Panc1 (cell line): Measurements from ENCODE around the gene CROCC2. TPM values are rescaled to one million over a fixed set of nuclear protein-coding genes. Genes with fewer than 3 reads are reported as not detected.
A peak's percentile ranks its signal among the peaks of the same experiment; 100 is the strongest.

Experiments
- ATAC-seq: fragments of 200-7000 bp; cut with Tn5 transposase; 2 replicates; pipeline ENCODE4 v1.9.1; 2020; ENCODE audit warnings: mild to moderate bottlenecking, moderate library complexity
- BruUV-seq: library from RNA; stranded (reverse); fragments of 400-500 nt; replicated peaks from 2 replicates; lab custom pipeline; 2021; lab: Mats Ljungman, UMichigan
- CTCF ChIA-PET: fragments of 300-600 bp; sonication (Branson Sonifier 250); formaldehyde crosslinking; loops from one replicate; lab custom pipeline; 2022; ENCODE audit warnings: antibody characterized with exemption; lab: Charles Lee
- POLR2A ChIA-PET: fragments of 300-600 bp; sonication (Branson Sonifier 250); formaldehyde crosslinking; loops from one replicate; lab custom pipeline; 2022; ENCODE audit warnings: antibody characterized with exemption; lab: Charles Lee
- DNase-seq: peaks from one replicate; pipeline ENCODE4 v3.0.0-alpha.2; 2010; ENCODE audit warnings: low read depth, low spot score
- H3K27ac ChIP-seq: 2 replicates; pipeline ENCODE4 v1.5.1; 2011; ENCODE audit warnings: mild to moderate bottlenecking, low read length, inconsistent platforms
- H3K27me3 ChIP-seq: fragments of 200-500 bp; sonication (Bioruptor generic); 2 replicates; pipeline ENCODE4 v1.6.0; 2014; ENCODE audit warnings: low read length, inconsistent platforms; ENCODE audit not compliant: control insufficient read depth, insufficient read depth
- H3K36me3 ChIP-seq: fragments of 200-500 bp; sonication (Bioruptor generic); 2 replicates; pipeline ENCODE4 v1.5.1; 2014; ENCODE audit warnings: inconsistent platforms, mild to moderate bottlenecking, low read length, moderate library complexity; ENCODE audit not compliant: control insufficient read depth, insufficient read depth
- H3K4me1 ChIP-seq: 2 replicates; pipeline ENCODE4 v1.5.1; 2011; ENCODE audit warnings: inconsistent platforms, mild to moderate bottlenecking, low read length, moderate library complexity; ENCODE audit not compliant: control insufficient read depth, insufficient read depth
- H3K4me3 ChIP-seq, 2 experiments: 2 replicates each; pipeline ENCODE4 v1.5.1; 2011 to 2012; ENCODE audit warnings: low read depth in 2 of 2, low read length in 2 of 2, mild to moderate bottlenecking in 2 of 2, inconsistent platforms in 1 of 2, moderate library complexity in 1 of 2
- H3K9me3 ChIP-seq: fragments of 200-500 bp; sonication (Bioruptor generic); 2 replicates; pipeline ENCODE4 v1.5.1; 2014; ENCODE audit warnings: low read depth, mild to moderate bottlenecking, inconsistent platforms, low read length, moderate library complexity; ENCODE audit not compliant: control insufficient read depth, insufficient read depth
- POLR2AphosphoS5 ChIP-seq: IDR thresholded peaks from 2 replicates; pipeline ENCODE4 v1.6.1; 2012; ENCODE audit warnings: mild to moderate bottlenecking, low read depth, low read length, moderate library complexity
- SIN3A ChIP-seq: IDR thresholded peaks from 2 replicates; pipeline ENCODE4 v1.6.1; 2012; ENCODE audit warnings: low read depth, mild to moderate bottlenecking, low read length, moderate library complexity, borderline replicate concordance; ENCODE audit not compliant: insufficient read depth
- TCF7L2 ChIP-seq: IDR thresholded peaks from 2 replicates; pipeline ENCODE4 v1.6.1; 2011; ENCODE audit warnings: mild to moderate bottlenecking, low read depth, low read length, inconsistent platforms
- in situ Hi-C: cut with HindIII; loops from 2 replicates; pipeline ENCODE4 v1.10.0; 2016; ENCODE audit warnings: low sequenced_read_pairs, low pct_unique_long_range_greater_than_20kb
- intact Hi-C: fragments of 100-400 bp; cut with micrococcal nuclease; formaldehyde crosslinking; loops from one replicate; pipeline ENCODE4 v1.10.0; 2022; ENCODE audit not compliant: unreplicated experiment
- total RNA-seq: library from RNA; stranded (reverse); gene quantifications from one replicate; pipeline ENCODE4 v1.2.1, GENCODE V29; 2021; ENCODE audit not compliant: unreplicated experiment
- TF ChIP-seq, protein P1 (sequence below), 2 experiments: IDR thresholded peaks; 2 replicates each; pipeline ENCODE4 v1.6.1; 2011 to 2012; ENCODE audit warnings: low read depth in 2 of 2, control low read depth in 1 of 2, low read length in 1 of 2, mild to moderate bottlenecking in 1 of 2, moderate library complexity in 1 of 2; ENCODE audit not compliant: insufficient read depth in 1 of 2
- TF ChIP-seq, protein P2 (sequence below): fragments of 450-650 bp; IDR thresholded peaks from 2 replicates; pipeline ENCODE4 v1.5.1; 2017; ENCODE audit warnings: mild to moderate bottlenecking

Gene CROCC2
- total RNA-seq, 1 experiment from 2014 or later = 0.23 TPM

DNA sequence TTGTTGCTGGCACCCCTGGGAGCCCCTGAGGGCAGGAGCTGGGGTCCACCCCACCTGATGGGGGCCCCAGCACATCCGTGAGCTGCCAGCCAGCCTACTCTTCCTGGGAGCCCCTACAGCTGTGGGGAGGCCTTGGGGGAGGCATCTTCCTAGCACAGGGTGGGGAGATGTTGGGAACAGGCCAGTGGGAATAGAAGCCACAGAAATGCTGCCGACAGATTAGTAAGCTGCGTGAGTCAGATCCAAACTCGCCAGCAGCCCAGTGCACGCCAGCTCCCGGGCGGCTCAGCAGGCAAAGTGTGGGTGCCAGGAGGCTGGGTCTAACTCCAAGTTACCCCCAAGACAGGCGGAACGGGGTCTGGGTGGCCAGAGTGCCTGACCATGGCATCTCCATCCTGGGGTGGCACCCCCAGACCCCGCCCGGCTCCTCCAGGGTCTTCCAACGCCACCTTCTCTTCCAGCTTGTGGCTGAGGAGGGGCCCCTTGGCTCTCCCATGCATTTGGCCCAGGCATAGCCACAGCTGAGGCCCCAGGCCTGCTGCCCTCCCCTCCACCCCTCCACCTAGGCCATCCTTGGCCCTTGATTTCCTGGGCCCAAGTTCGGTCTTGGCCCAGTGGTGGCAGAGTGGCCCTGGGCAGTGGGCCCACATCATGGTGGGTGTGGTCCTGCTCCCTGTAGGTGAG, 15.3 kb downstream of the CROCC2 start:
- Histone ChIP-seq H3K36me3 (no peaks in the 10 kb centered on the region), H3K9me3 (no peaks in the 10 kb centered on the region), H3K4me1 (peaks cover 62% of the 10 kb centered on the region), H3K4me3 (no peak overlapping the region), H3K27ac (peak overlapping the region; percentile 53), H3K27me3 (no peaks in the 10 kb centered on the region)
- 0 out of 2 replicates have a peak, but pooled peaks have one; percentile 37 for TF ChIP-seq TCF7L2
- no peak for TF ChIP-seq SIN3A
- ATAC-seq (peak; percentile 76), DNase-seq (no peak)
- in situ Hi-C loops (no loop called here), intact Hi-C loops (no loop called here)
- CTCF ChIA-PET = no interaction called here
- POLR2A ChIA-PET = no interaction called here
- no TSS peak for BruUV-seq

DNA sequence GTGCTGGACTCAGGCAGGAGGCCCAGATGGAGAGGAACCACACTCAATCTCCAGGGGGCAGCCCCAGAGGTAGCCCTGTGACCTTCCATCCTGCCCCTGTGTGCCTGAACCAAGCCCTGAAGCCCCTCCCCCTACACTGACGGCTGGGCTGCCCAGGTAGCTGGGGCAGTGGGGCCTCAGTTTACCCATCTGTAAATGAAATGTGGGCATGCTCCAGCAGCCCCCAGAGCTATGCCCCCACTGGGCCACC, 15.8 kb downstream of the CROCC2 start:
- CTCF ChIA-PET = no interaction called here
- DNase-seq = no peak
- no peak for TF ChIP-seq POLR2AphosphoS5
- no peak for TF ChIP-seq TCF7L2
- TF ChIP-seq, protein P1, sequence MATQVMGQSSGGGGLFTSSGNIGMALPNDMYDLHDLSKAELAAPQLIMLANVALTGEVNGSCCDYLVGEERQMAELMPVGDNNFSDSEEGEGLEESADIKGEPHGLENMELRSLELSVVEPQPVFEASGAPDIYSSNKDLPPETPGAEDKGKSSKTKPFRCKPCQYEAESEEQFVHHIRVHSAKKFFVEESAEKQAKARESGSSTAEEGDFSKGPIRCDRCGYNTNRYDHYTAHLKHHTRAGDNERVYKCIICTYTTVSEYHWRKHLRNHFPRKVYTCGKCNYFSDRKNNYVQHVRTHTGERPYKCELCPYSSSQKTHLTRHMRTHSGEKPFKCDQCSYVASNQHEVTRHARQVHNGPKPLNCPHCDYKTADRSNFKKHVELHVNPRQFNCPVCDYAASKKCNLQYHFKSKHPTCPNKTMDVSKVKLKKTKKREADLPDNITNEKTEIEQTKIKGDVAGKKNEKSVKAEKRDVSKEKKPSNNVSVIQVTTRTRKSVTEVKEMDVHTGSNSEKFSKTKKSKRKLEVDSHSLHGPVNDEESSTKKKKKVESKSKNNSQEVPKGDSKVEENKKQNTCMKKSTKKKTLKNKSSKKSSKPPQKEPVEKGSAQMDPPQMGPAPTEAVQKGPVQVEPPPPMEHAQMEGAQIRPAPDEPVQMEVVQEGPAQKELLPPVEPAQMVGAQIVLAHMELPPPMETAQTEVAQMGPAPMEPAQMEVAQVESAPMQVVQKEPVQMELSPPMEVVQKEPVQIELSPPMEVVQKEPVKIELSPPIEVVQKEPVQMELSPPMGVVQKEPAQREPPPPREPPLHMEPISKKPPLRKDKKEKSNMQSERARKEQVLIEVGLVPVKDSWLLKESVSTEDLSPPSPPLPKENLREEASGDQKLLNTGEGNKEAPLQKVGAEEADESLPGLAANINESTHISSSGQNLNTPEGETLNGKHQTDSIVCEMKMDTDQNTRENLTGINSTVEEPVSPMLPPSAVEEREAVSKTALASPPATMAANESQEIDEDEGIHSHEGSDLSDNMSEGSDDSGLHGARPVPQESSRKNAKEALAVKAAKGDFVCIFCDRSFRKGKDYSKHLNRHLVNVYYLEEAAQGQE (IDR thresholded peaks at IDR 0.05; ENCODE audit: insufficient read depth in 1 of 2, low read depth in 2 of 2, low read length in 1 of 2) = no peak
- no peak for TF ChIP-seq SIN3A
- TF ChIP-seq, protein P2, sequence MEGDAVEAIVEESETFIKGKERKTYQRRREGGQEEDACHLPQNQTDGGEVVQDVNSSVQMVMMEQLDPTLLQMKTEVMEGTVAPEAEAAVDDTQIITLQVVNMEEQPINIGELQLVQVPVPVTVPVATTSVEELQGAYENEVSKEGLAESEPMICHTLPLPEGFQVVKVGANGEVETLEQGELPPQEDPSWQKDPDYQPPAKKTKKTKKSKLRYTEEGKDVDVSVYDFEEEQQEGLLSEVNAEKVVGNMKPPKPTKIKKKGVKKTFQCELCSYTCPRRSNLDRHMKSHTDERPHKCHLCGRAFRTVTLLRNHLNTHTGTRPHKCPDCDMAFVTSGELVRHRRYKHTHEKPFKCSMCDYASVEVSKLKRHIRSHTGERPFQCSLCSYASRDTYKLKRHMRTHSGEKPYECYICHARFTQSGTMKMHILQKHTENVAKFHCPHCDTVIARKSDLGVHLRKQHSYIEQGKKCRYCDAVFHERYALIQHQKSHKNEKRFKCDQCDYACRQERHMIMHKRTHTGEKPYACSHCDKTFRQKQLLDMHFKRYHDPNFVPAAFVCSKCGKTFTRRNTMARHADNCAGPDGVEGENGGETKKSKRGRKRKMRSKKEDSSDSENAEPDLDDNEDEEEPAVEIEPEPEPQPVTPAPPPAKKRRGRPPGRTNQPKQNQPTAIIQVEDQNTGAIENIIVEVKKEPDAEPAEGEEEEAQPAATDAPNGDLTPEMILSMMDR = no peak
- H3K27ac ChIP-seq = peak overlapping the region; percentile 53
- no peaks in the 10 kb centered on the region for H3K9me3 ChIP-seq
- no peak overlapping the region for H3K4me3 ChIP-seq
- intact Hi-C loops = no loop called here
- in situ Hi-C loops = no loop called here
- no TSS peak for BruUV-seq
- peak; percentile 20; the same call in 1 of the 2 replicates for ATAC-seq
- peaks cover 61% of the 10 kb centered on the region for H3K4me1 ChIP-seq
- POLR2A ChIA-PET = no interaction called here
- H3K27me3 ChIP-seq = no peaks in the 10 kb centered on the region
- no peaks in the 10 kb centered on the region for H3K36me3 ChIP-seq

DNA sequence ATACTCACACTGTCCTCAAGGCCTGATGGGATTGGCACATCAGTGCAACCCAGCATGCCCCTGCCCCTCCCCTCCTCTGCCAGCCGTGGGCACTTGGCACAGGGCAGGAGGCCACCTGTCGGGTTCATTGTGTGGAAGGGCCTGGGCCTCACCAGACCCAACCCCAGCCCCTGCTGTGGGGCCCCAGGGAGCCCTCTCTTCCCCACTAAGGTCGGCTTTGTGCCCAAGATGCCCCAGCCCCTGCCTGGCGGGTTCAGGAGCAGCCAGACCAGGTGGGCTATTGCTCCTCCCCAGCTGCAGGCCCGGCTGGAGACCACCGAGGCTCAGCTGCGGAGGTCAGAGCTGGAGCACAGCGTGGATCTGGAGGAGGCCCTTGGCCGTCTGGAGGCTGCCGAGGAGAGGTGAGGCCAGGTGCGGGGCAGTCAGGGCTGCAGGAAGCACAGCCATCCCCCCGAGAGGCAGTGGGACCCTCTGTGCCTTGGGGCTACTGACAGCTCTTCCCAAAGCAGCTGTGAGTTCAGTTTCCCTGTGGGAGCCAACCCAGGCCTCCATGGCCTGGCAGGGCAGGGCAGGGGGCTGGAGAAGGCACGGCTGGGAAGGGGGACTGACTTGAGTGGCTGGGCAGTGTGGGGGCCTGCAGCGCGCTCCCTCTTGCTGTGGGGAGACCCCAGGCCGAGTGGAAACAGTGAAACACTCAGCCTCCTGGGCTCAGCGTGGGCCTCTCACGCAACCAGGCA, 16.3 kb downstream of the CROCC2 start:
- TF ChIP-seq, protein P2 = no peak
- TF ChIP-seq SIN3A (no peak), TCF7L2 (no peak), POLR2AphosphoS5 (no peak)
- TF ChIP-seq, protein P1 (IDR thresholded peaks at IDR 0.05; ENCODE audit: insufficient read depth in 1 of 2, low read depth in 2 of 2, low read length in 1 of 2) = no peak
- ChIA-PET CTCF (interaction anchor here (1.1 kb wide), 1 partner anchor 8 kb away, joined by 3 read pairs; no protein-coding TSS in a partner anchor), POLR2A (no interaction called here)
- Histone ChIP-seq H3K36me3 (no peaks in the 10 kb centered on the region), H3K9me3 (no peaks in the 10 kb centered on the region), H3K4me1 (peaks cover 56% of the 10 kb centered on the region), H3K27me3 (no peaks in the 10 kb centered on the region), H3K27ac (peak overlapping the region; percentile 65), H3K4me3 (no peak overlapping the region)
- ATAC-seq (peak; percentile 24), DNase-seq (no peak)
- BruUV-seq = no TSS peak
- intact Hi-C loops = no loop called here
- in situ Hi-C loops = no loop called here
